HUES6 (cell line): ENCODE data around the gene GPX5.
A peak's percentile ranks its signal among the peaks of the same experiment; 100 is the strongest.
"Not testable (repeated sequence)": the region's sequence is repeated elsewhere in the genome, so short reads cannot be mapped to it uniquely, and the experiment has no call there.

Source experiments
- H3K27ac ChIP-seq: 2 replicates; pipeline ENCODE4 v1.7.0; 2013; ENCODE audit warnings: low read depth, mild to moderate bottlenecking, low read length, inconsistent platforms
- H3K27me3 ChIP-seq: 2 replicates; pipeline ENCODE4 v1.6.1; 2013; ENCODE audit warnings: low read length; ENCODE audit not compliant: control insufficient read depth, insufficient read depth
- H3K36me3 ChIP-seq: 2 replicates; pipeline ENCODE4 v1.6.1; 2013; ENCODE audit warnings: low read length; ENCODE audit not compliant: control insufficient read depth, insufficient read depth
- H3K4me1 ChIP-seq: 2 replicates; pipeline ENCODE4 v1.6.1; 2013; ENCODE audit warnings: low read length; ENCODE audit not compliant: control insufficient read depth, insufficient read depth
- H3K4me3 ChIP-seq: 2 replicates; pipeline ENCODE4 v1.5.1; 2013; ENCODE audit warnings: low read depth, low read length
- H3K9ac ChIP-seq: one replicate; pipeline ENCODE4 v1.6.1; 2013; ENCODE audit warnings: mild to moderate bottlenecking, low read length
- H3K9me3 ChIP-seq: 2 replicates; pipeline ENCODE4 v1.6.1; 2013; ENCODE audit warnings: low read depth, low read length; ENCODE audit not compliant: control insufficient read depth, insufficient read depth

GPX5 gene

GRCh38 chr6:28496099-28496779 is 29.4 kb upstream of the GPX5 start:
- Histone ChIP-seq H3K27me3 (no peaks in the 10 kb centered on the region), H3K9me3 (0 out of 2 replicates have a peak, but pooled peaks cover 3% of the 10 kb centered on the region), H3K9ac (no peak overlapping the region), H3K36me3 (no peaks in the 10 kb centered on the region), H3K4me3 (no peak overlapping the region), H3K4me1 (0 out of 2 replicates have a peak, but pooled peaks cover 4% of the 10 kb centered on the region), H3K27ac (no peak overlapping the region)

- H3K36me3 ChIP-seq = no peaks in the 10 kb centered on the region
- H3K27me3 ChIP-seq = no peaks in the 10 kb centered on the region
- H3K4me1 ChIP-seq = no peaks in the 10 kb centered on the region
- H3K27ac ChIP-seq = no peak overlapping the region
- H3K9me3 ChIP-seq = 0 out of 2 replicates have a peak, but pooled peaks cover 5% of the 10 kb centered on the region
- H3K4me3 ChIP-seq = no peak overlapping the region
- H3K9ac ChIP-seq = no peak overlapping the region
Measured at GRCh38 chr6:28497306-28497705, 28.4 kb upstream of the GPX5 start.

DNA sequence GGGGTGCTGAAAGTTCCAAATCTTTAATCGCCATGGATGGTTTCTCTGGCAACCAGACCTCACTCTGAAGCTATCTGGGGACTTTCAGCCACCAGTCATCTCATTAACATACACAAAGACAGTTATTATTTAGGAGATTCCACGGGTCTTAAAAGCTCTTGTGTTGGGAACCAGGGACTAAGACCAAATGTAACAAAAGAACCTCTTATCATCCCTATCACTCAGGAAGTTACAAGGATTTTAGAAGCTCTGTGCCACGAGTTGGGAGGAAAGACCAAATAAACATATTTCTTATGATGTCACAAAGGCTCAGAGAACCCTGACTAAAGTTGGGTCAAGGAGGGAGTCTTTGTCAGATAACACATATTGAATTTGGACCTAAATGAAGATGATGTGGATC is 27.8 kb upstream of the GPX5 start:
- Histone ChIP-seq H3K27me3 (no peaks in the 10 kb centered on the region), H3K9me3 (0 out of 2 replicates have a peak, but pooled peaks cover 5% of the 10 kb centered on the region), H3K4me3 (no peak overlapping the region), H3K36me3 (no peaks in the 10 kb centered on the region), H3K27ac (no peak overlapping the region), H3K4me1 (no peaks in the 10 kb centered on the region), H3K9ac (no peak overlapping the region)

DNA sequence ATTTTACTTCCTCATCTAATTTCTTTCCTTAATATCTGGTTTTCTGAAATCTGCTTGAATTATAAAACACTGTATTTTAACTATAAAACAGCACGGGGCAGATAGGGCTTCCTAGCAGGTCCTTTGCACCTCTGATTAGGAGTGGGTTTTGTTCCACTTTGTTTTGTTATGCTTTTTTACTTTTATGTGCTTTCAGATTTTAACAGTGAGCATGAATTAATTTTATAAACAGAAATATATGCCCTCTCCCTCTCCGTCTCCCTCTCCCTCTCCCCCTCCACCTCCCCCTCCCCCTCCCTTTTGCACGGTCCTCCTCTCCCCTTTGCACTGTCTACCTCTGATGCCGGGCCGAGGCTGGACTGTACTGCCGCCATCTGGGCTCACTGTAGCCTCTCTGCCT is 24.4 kb upstream of the GPX5 start:
- no peak overlapping the region for H3K27ac ChIP-seq
- no peaks in the 10 kb centered on the region for H3K4me1 ChIP-seq
- no peak overlapping the region for H3K4me3 ChIP-seq
- H3K36me3 ChIP-seq = no peaks in the 10 kb centered on the region
- H3K27me3 ChIP-seq = no peaks in the 10 kb centered on the region
- 0 out of 2 replicates have a peak, but pooled peaks cover 5% of the 10 kb centered on the region for H3K9me3 ChIP-seq
- H3K9ac ChIP-seq = no peak overlapping the region

- not testable (repeated sequence) for H3K9me3 ChIP-seq
Measured at GRCh38 chr6:28502136-28502535, 23.5 kb upstream of the GPX5 start.

DNA sequence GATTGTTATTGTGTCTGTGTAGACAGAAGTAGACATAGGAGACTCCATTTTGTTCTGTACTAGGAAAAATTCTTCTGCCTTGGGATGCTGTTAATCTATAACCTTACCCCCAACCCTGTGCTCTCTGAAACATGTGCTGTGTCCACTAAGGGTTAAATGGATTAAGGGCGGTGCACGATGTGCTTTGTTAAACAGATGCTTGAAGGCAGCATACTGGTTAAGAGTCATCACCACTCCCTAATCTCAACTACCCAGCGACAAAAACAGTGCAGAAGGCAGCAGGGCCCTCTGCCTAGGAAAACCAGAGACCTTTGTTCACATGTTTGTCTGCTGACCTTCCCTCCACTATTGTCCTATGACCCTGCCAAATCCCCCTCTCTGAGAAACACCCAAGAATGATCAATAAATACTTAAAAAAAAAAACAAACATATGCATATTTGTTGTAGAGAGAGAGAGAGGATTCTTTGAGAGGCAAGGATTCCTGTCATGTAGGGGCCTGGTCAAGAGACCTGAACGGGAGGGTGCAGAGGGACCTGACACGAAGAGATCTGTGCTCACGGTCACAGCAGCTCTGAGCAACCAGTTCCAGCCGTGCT is 22.9 kb upstream of the GPX5 start:
- not testable (repeated sequence) for H3K27ac ChIP-seq, H3K36me3 ChIP-seq, H3K4me3 ChIP-seq, H3K9ac ChIP-seq, H3K9me3 ChIP-seq, H3K27me3 ChIP-seq, H3K4me1 ChIP-seq

More at GRCh38 chr6:28502136-28502535, 23.5 kb upstream of the GPX5 start:
- H3K4me3 ChIP-seq, H3K27me3 ChIP-seq, H3K36me3 ChIP-seq, H3K4me1 ChIP-seq, H3K9ac ChIP-seq, H3K27ac ChIP-seq: not testable (repeated sequence)

GRCh38 chr6:28505733-28506132 is 19.9 kb upstream of the GPX5 start:
- Histone ChIP-seq H3K27ac (no peak overlapping the region), H3K27me3 (no peaks in the 10 kb centered on the region), H3K4me1 (peaks cover 7% of the 10 kb centered on the region), H3K9me3 (0 out of 2 replicates have a peak, but pooled peaks cover 5% of the 10 kb centered on the region), H3K4me3 (no peak overlapping the region), H3K9ac (no peak overlapping the region), H3K36me3 (no peaks in the 10 kb centered on the region)

DNA sequence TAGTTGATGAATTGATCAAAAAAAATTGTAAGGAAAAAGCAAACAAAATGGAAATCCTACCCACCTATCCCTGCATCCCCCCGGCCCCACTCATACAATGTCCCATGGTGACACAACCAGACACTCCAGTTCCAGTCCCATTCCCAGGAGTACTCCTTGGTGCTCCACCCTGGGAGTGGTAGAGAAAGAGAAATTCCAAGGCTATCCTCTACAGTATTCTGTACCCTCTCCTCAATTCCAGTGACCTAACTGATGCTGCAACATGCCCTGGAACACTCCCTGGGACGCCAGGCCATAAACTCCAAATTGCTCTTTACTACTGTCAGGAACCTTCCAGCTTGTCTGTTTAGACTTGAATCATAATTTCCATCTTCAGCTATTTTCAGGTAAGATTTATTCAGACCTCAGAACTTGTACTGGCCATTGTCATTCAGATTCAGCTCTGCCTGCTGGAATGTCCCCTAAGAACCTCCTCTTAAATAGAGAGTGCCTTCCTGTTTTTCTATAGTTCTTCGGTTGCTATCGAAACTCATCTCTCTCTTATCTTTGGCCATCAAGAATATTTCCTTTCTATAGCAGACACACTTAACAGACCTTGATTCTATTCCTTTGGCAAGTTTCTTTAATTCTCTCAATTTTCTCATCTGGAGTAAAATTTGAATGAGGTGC is 18.7 kb upstream of the GPX5 start:
- Histone ChIP-seq H3K27ac (no peak overlapping the region), H3K9ac (no peak overlapping the region), H3K4me3 (0 out of 2 replicates have a peak overlapping the region, but pooled peaks have one; percentile 4)

GRCh38 chr6:28511628-28512300 is 13.9 kb upstream of the GPX5 start:
- H3K4me3 ChIP-seq = no peak overlapping the region
- no peaks in the 10 kb centered on the region for H3K36me3 ChIP-seq
- H3K27ac ChIP-seq = no peak overlapping the region
- H3K4me1 ChIP-seq = peaks cover 5% of the 10 kb centered on the region
- H3K9me3 ChIP-seq = no peaks in the 10 kb centered on the region
- no peaks in the 10 kb centered on the region; the same call in 1 of the 2 replicates for H3K27me3 ChIP-seq
- H3K9ac ChIP-seq = no peak overlapping the region

More for the DNA sequence above, 18.7 kb upstream of the GPX5 start:
- Histone ChIP-seq H3K4me1 (peaks cover 7% of the 10 kb centered on the region), H3K27me3 (no peaks in the 10 kb centered on the region), H3K9me3 (no peaks in the 10 kb centered on the region), H3K36me3 (no peaks in the 10 kb centered on the region)

GRCh38 chr6:28512387-28512786 is 13.3 kb upstream of the GPX5 start:
- H3K9me3 ChIP-seq, H3K27me3 ChIP-seq, H3K4me1 ChIP-seq, H3K9ac ChIP-seq, H3K36me3 ChIP-seq, H3K4me3 ChIP-seq, H3K27ac ChIP-seq: not testable (repeated sequence)

DNA sequence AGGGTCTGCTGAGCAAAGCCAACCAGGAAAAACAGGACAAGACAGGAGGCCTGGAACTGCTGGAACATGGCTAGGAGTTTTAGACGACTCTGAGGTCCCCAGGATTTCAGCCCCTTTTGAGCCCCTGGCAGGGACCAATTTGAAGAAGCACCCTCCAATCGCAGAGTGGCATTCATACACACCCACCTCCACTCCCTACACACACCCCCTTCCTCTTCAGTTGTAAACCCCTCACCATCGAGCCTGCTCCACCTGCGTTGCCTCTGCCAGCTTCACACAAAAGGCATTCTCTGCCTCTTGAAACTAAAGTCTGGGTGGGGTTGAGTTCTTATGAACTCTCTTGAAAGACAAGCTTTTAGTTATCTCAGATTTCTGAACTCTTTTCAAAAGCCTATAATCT is 10.0 kb upstream of the GPX5 start, which contains the start of gene GPX6:
TSS of gene GPX6 (minus strand) at position 118 of the 400 bp plus-strand sequence. CDS start at position 68, 50 bp downstream.
- Histone ChIP-seq H3K4me1 (no peaks in the 10 kb centered on the region), H3K36me3 (no peaks in the 10 kb centered on the region), H3K9me3 (no peaks in the 10 kb centered on the region), H3K4me3 (no peak within 1 kb of the TSS), H3K27me3 (peaks cover 5% of the 10 kb centered on the region), H3K9ac (no peak within 1 kb of the TSS), H3K27ac (no peak within 1 kb of the TSS)
